ENCODE data around the gene KHDC3L.

Gene KHDC3L

GRCh38 chr6:73362358-73362757, at the start of gene KHDC3L:
TSS of gene KHDC3L (plus strand) at chr6:73362658. CDS start at chr6:73362730, 72 bp downstream.
- no peak for DNase-seq

GRCh38 chr6:73314577-73315492, 47.6 kb upstream of the KHDC3L start:
- DNase-seq, result no peak

- no peak for DNase-seq
Observed at GRCh38 chr6:73323323-73323722, 39.1 kb upstream of the KHDC3L start.

- DNase-seq, result no peak
Observed at GRCh38 chr6:73325656-73326055, 36.8 kb upstream of the KHDC3L start.

GRCh38 chr6:73328790-73329189, 33.7 kb upstream of the KHDC3L start:
- no peak for DNase-seq

GRCh38 chr6:73329201-73329600, 33.3 kb upstream of the KHDC3L start:
- DNase-seq, result no peak

- DNase-seq, result no peak
Observed at GRCh38 chr6:73339340-73339739, 23.1 kb upstream of the KHDC3L start.

GRCh38 chr6:73340048-73340447, 22.4 kb upstream of the KHDC3L start:
- DNase-seq, result no peak

GRCh38 chr6:73341335-73341734, 21.1 kb upstream of the KHDC3L start:
- DNase-seq, result no peak

- no peak for DNase-seq
Observed at GRCh38 chr6:73342174-73342573, 20.3 kb upstream of the KHDC3L start.

- no peak for DNase-seq
Observed at GRCh38 chr6:73343164-73343563, 19.3 kb upstream of the KHDC3L start.

GRCh38 chr6:73348550-73349204, 13.8 kb upstream of the KHDC3L start:
- no peak for DNase-seq

GRCh38 chr6:73349311-73349710, 13.1 kb upstream of the KHDC3L start:
- no peak for DNase-seq

GRCh38 chr6:73353636-73354593, 8.5 kb upstream of the KHDC3L start, which contains the start of gene DPPA5:
TSS of gene DPPA5 (minus strand) at chr6:73354276. CDS start at chr6:73354225, 51 bp downstream.
- DNase-seq, result no peak

- DNase-seq, result no peak
Observed at GRCh38 chr6:73362869-73363536, 545 bp downstream of the KHDC3L start.

- no peak for DNase-seq
Observed at GRCh38 chr6:73363537-73363875, 1.0 kb downstream of the KHDC3L start.

GRCh38 chr6:73364121-73364520, 1.7 kb downstream of the KHDC3L start:
- DNase-seq, result no peak

- DNase-seq, result no peak
Observed at GRCh38 chr6:73364549-73364948, 2.1 kb downstream of the KHDC3L start.

GRCh38 chr6:73367761-73368355, 5.4 kb downstream of the KHDC3L start:
- peak; percentile 1 for DNase-seq

GRCh38 chr6:73368675-73369074, 6.2 kb downstream of the KHDC3L start:
- DNase-seq, result no peak

- DNase-seq, result no peak
Observed at GRCh38 chr6:73369157-73369556, 6.7 kb downstream of the KHDC3L start.

GRCh38 chr6:73369563-73369962, 7.1 kb downstream of the KHDC3L start, which contains the start of gene OOEP:
TSS of gene OOEP (minus strand) at chr6:73369897. CDS start at chr6:73369792, 105 bp downstream.
- DNase-seq, result no peak

Measured in NCI-H510A treated with DMSO at 0.1 percent for 48 hours (cell line).